HCT116 (cell line): ENCODE measurements around the gene CDYL2. TPM values are rescaled to one million over a fixed set of nuclear protein-coding genes. Genes with fewer than 3 reads are reported as not detected.

Experiments used
- ATAC-seq: fragments of 200-7000 bp; cut with Tn5 transposase; 2 replicates; pipeline ENCODE4 v1.9.1; 2020; ENCODE audit warnings: mild to moderate bottlenecking, moderate library complexity
- BruUV-seq: library from RNA; stranded (reverse); fragments of 400-500 nt; replicated peaks from 2 replicates; lab custom pipeline; 2021; lab: Mats Ljungman, UMichigan
- CTCF ChIA-PET: fragments of 300-600 bp; sonication (Branson Sonifier 250); formaldehyde crosslinking; loops from one replicate; lab custom pipeline; 2021; ENCODE audit warnings: antibody characterized with exemption; lab: Charles Lee
- POLR2A ChIA-PET: fragments of 300-600, 350-600 bp; sonication (Branson Sonifier 250); formaldehyde crosslinking; loops from one replicate; lab custom pipeline; 2021; ENCODE audit warnings: antibody characterized with exemption; lab: Charles Lee
- RAD21 ChIA-PET, 2 experiments: fragments of 300-600 bp; sonication (Branson Sonifier 250); formaldehyde crosslinking; loops; one replicate each; lab custom pipeline; 2023; ENCODE audit warnings: low total read pairs in 2 of 2; ENCODE audit not compliant: uncharacterized antibody in 2 of 2, unreplicated experiment in 2 of 2, low non-redundant PET in 1 of 2; lab: Charles Lee
- DNase-seq: peaks from one replicate; pipeline ENCODE4 v3.0.0-alpha.2; 2010; ENCODE audit warnings: low read depth, low spot score
- H2AFZ ChIP-seq: fragments of 200-600 bp; shearing (Covaris generic), sonication (generic); 2 replicates; pipeline ENCODE4 v1.6.1; 2017; ENCODE audit warnings: low read depth, mixed run types, mixed read lengths, antibody characterized with exemption, low read length; ENCODE audit not compliant: poor library complexity, severe bottlenecking
- H3K27ac ChIP-seq: 2 replicates; pipeline ENCODE4 v1.5.1; 2012; ENCODE audit warnings: low read depth, low read length
- H3K27me3 ChIP-seq: fragments of 200-600 bp; sonication (generic); 2 replicates; pipeline ENCODE4 v1.6.1; 2016; ENCODE audit warnings: mixed run types, low read length, mixed read lengths; ENCODE audit not compliant: insufficient read depth
- H3K36me3 ChIP-seq, 2 experiments: fragments of 200-500 bp in 1 of 2; fragments of 200-600 bp in 1 of 2; sonication (Bioruptor generic) in 1 of 2; sonication (generic) in 1 of 2; 2 replicates each; pipeline versions ENCODE4 v1.5.1 to v1.6.1; 2014 to 2016; ENCODE audit warnings: low read length in 2 of 2, inconsistent platforms in 1 of 2, mixed read lengths in 1 of 2, mixed run types in 1 of 2; ENCODE audit not compliant: insufficient read depth in 2 of 2, control insufficient read depth in 1 of 2
- H3K4me1 ChIP-seq, 2 experiments: fragments of 200-600 bp in 1 of 2; sonication (generic) in 1 of 2; 2 replicates each; pipeline versions ENCODE4 v1.5.1 to v1.6.1; 2012 to 2017; ENCODE audit warnings: low read length in 2 of 2, inconsistent platforms in 1 of 2, mild to moderate bottlenecking in 1 of 2, mixed read lengths in 1 of 2, mixed run types in 1 of 2, moderate library complexity in 1 of 2; ENCODE audit not compliant: insufficient read depth in 2 of 2, control insufficient read depth in 1 of 2
- H3K4me2 ChIP-seq: fragments of 200-600 bp; sonication (generic); 2 replicates; pipeline ENCODE4 v1.6.1; 2017; ENCODE audit warnings: mixed run types, low read length, mixed read lengths
- H3K4me3 ChIP-seq, 2 experiments: fragments of 200-600 bp in 1 of 2; sonication (generic) in 1 of 2; replicated peaks in 1 of 2; 2 replicates each; pipeline ENCODE4 v1.5.1; 2011 to 2016; ENCODE audit warnings: low read length in 2 of 2, control low read depth in 1 of 2, low read depth in 1 of 2, mild to moderate bottlenecking in 1 of 2, mixed read lengths in 1 of 2, mixed run types in 1 of 2
- H3K79me2 ChIP-seq: fragments of 200-600 bp; sonication (generic); 2 replicates; pipeline ENCODE4 v1.6.1; 2017; ENCODE audit warnings: mild to moderate bottlenecking, mixed run types, low read length, moderate library complexity, mixed read lengths; ENCODE audit not compliant: insufficient read depth
- H3K9ac ChIP-seq: fragments of 200-600 bp; sonication (generic); 2 replicates; pipeline ENCODE4 v1.6.1; 2016; ENCODE audit warnings: low read length, mixed read lengths
- H3K9me2 ChIP-seq: fragments of 200-600 bp; sonication (generic), shearing (Covaris generic); 2 replicates; pipeline ENCODE4 v1.6.1; 2017; ENCODE audit warnings: mixed run types, mild to moderate bottlenecking, moderate library complexity; ENCODE audit not compliant: insufficient read depth
- H3K9me3 ChIP-seq, 2 experiments: fragments of 200-500 bp in 1 of 2; fragments of 200-600 bp in 1 of 2; sonication (Bioruptor generic) in 1 of 2; sonication (generic) in 1 of 2; 2 replicates each; pipeline ENCODE4 v1.6.1; 2014 to 2017; ENCODE audit warnings: low read length in 2 of 2, mixed read lengths in 2 of 2, inconsistent platforms in 1 of 2, low read depth in 1 of 2, mild to moderate bottlenecking in 1 of 2, mixed run types in 1 of 2, moderate library complexity in 1 of 2; ENCODE audit not compliant: control insufficient read depth in 1 of 2, insufficient read depth in 1 of 2
- H4K20me1 ChIP-seq: fragments of 200-600 bp; sonication (generic), shearing (Covaris generic); 2 replicates; pipeline ENCODE4 v1.6.1; 2017; ENCODE audit warnings: mixed run types, mild to moderate bottlenecking, moderate library complexity; ENCODE audit not compliant: insufficient read depth
- ATF3 ChIP-seq: IDR thresholded peaks from 2 replicates; pipeline ENCODE4 v1.6.1; 2012
- CBX3 ChIP-seq: IDR thresholded peaks from 2 replicates; pipeline ENCODE4 v1.6.1; 2012; ENCODE audit warnings: low read depth
- CEBPB ChIP-seq: IDR thresholded peaks from 2 replicates; pipeline ENCODE4 v1.6.1; 2012; ENCODE audit warnings: low read depth
- EGR1 ChIP-seq: IDR thresholded peaks from 2 replicates; pipeline ENCODE4 v1.6.1; 2012; ENCODE audit warnings: low read depth
- ELF1 ChIP-seq: IDR thresholded peaks from 2 replicates; pipeline ENCODE4 v1.6.1; 2012; ENCODE audit warnings: low read depth, borderline replicate concordance
- EZH2 ChIP-seq: fragments of 200-600 bp; sonication (generic); IDR thresholded peaks from 2 replicates; pipeline ENCODE4 v1.6.1; 2017; ENCODE audit warnings: antibody characterized with exemption, mixed run types
- EZH2phosphoT487 ChIP-seq: fragments of 200-600 bp; IDR thresholded peaks from 2 replicates; pipeline ENCODE4 v1.6.1; 2018; ENCODE audit warnings: antibody characterized with exemption, borderline replicate concordance
- FOSL1 ChIP-seq: IDR thresholded peaks from 2 replicates; pipeline ENCODE4 v1.6.1; 2012; ENCODE audit warnings: low read depth
- JUND ChIP-seq: IDR thresholded peaks from 2 replicates; pipeline ENCODE4 v1.6.1; 2012
- MAX ChIP-seq: IDR thresholded peaks from 2 replicates; pipeline ENCODE4 v1.6.1; 2012
- POLR2A ChIP-seq: IDR thresholded peaks from 2 replicates; pipeline ENCODE4 v1.7.0; 2011; ENCODE audit warnings: borderline replicate concordance; ENCODE audit not compliant: insufficient read depth, insufficient read length; ENCODE audit errors: extremely low read depth
- POLR2AphosphoS5 ChIP-seq: IDR thresholded peaks from 2 replicates; pipeline ENCODE4 v1.6.1; 2011; ENCODE audit warnings: mild to moderate bottlenecking, low read depth, low read length, moderate library complexity
- RAD21 ChIP-seq: IDR thresholded peaks from 2 replicates; pipeline ENCODE4 v1.6.1; 2012; ENCODE audit warnings: low read depth, mild to moderate bottlenecking
- SP1 ChIP-seq: IDR thresholded peaks from 2 replicates; pipeline ENCODE4 v1.6.1; 2012; ENCODE audit warnings: low read depth
- SRF ChIP-seq: IDR thresholded peaks from 2 replicates; pipeline ENCODE4 v1.6.1; 2012; ENCODE audit warnings: low read depth
- TCF7L2 ChIP-seq: IDR thresholded peaks from 2 replicates; pipeline ENCODE4 v1.7.0; 2011; ENCODE audit warnings: borderline replicate concordance, inconsistent platforms; ENCODE audit not compliant: insufficient read depth, insufficient read length; ENCODE audit errors: extremely low read depth
- ZFX ChIP-seq: fragments of 450-650 bp; IDR thresholded peaks from 2 replicates; pipeline ENCODE4 v1.6.1; 2017
- intact Hi-C: fragments of 100-400 bp; cut with micrococcal nuclease; formaldehyde crosslinking; loops from 2 replicates; pipeline ENCODE4 v1.10.0; 2022
- total RNA-seq: library from RNA; stranded (reverse); gene quantifications from one replicate; pipeline ENCODE4 v1.2.1, GENCODE V29; 2021; ENCODE audit not compliant: unreplicated experiment

Gene CDYL2
- total RNA-seq, 1 experiment from 2014 or later: 0.10 TPM

GRCh38 chr16:80710918-80711317 is 93.5 kb downstream of the CDYL2 start (continued):
- TF ChIP-seq POLR2A (no peak), SRF (no peak), CEBPB (no peak), JUND (no peak), ZFX (no peak), FOSL1 (no peak), EGR1 (no peak), TCF7L2 (no peak), SP1 (no peak)

- Histone ChIP-seq H3K27ac (no peak overlapping the region), H3K27me3 (no peaks in the 10 kb centered on the region), H3K79me2 (no peaks in the 10 kb centered on the region), H3K36me3 (no peaks in the 10 kb centered on the region), H3K9me2 (no peaks in the 10 kb centered on the region), H2AFZ (no peak overlapping the region), H4K20me1 (no peaks in the 10 kb centered on the region), H3K9ac (no peak overlapping the region), H3K4me2 (no peak overlapping the region), H3K4me1 (no peaks in the 10 kb centered on the region), H3K4me3 (no peak overlapping the region), H3K9me3 (peaks cover 0 to 3% of the 10 kb centered on the region in 2 experiments; a peak in 1 of 4 replicates)
- intact Hi-C loops: no loop called here
- TF ChIP-seq POLR2AphosphoS5: no peak
- CTCF ChIA-PET: no interaction called here
- ATAC-seq (no peak), DNase-seq (no peak)
- RAD21 ChIA-PET: no interaction called here
- POLR2A ChIA-PET: no interaction called here
- no TSS peak for BruUV-seq
Observed at GRCh38 chr16:80708823-80709222, 95.6 kb downstream of the CDYL2 start.

GRCh38 chr16:80707686-80708085 is 96.7 kb downstream of the CDYL2 start:
- Histone ChIP-seq H3K9me3 (peaks cover 0 to 3% of the 10 kb centered on the region in 2 experiments; a peak in 1 of 4 replicates), H3K4me1 (no peaks in the 10 kb centered on the region), H3K4me2 (no peak overlapping the region), H3K27me3 (no peaks in the 10 kb centered on the region), H3K9ac (no peak overlapping the region), H2AFZ (no peak overlapping the region), H4K20me1 (no peaks in the 10 kb centered on the region), H3K9me2 (no peaks in the 10 kb centered on the region), H3K27ac (no peak overlapping the region), H3K79me2 (no peaks in the 10 kb centered on the region), H3K36me3 (no peaks in the 10 kb centered on the region), H3K4me3 (no peak overlapping the region)
- ChIA-PET POLR2A (no interaction called here), CTCF (no interaction called here), RAD21 (no interaction called here)
- TF ChIP-seq ZFX: no peak
- TF ChIP-seq EZH2phosphoT487: no peak
- no peak for TF ChIP-seq EZH2
- TF ChIP-seq TCF7L2: no peak
- no peak for TF ChIP-seq ELF1
- TF ChIP-seq MAX: no peak
- no peak for TF ChIP-seq RAD21
- TF ChIP-seq POLR2AphosphoS5: no peak
- TF ChIP-seq ATF3: no peak
- no peak for TF ChIP-seq SP1
- TF ChIP-seq FOSL1: no peak
- no peak for TF ChIP-seq CBX3
- DNase-seq: no peak
- ATAC-seq: no peak
- BruUV-seq: no TSS peak
- intact Hi-C loops: no loop called here
